ENCODE data around the gene INTS3.

The INTS3 gene

DNA sequence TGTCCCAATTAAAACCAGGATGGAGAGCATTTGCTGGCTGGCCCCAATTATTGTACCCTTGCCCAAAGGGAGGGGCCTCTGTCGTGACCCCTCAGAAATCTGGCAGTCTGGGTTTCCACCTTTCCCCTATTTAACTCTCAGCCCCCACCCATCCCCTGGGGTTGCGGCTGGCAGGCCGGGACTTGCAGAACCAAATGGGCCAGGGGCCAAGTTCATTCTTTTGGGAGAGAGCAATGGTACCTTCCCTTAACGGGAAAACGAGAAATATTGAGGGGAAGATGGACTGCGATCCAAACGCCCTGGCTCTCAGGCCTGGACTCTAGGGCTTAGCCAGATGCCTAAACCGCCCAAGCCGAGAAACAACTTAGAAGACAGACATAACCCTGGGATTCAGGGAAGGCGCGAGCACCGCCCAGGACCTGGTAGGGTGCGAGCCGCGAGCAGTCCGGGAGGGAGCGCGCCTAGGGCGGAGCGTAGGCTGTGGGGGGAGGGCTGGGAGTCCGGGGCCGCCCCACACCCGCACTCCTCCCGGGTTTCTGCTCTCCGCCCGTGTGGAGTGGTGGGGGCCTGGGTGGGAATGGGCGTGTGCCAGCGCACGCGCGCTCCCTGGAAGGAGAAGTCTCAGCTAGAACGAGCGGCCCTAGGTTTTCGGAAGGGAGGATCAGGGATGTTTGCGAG is 47.1 kb downstream of the INTS3 start, which contains the start of gene SLC27A3:
SLC27A3 (plus strand) TSS at position 628 of the 678 bp plus-strand sequence. CDS start 91 bp downstream, outside the sequence.
- TF ChIP-seq, protein P1, sequence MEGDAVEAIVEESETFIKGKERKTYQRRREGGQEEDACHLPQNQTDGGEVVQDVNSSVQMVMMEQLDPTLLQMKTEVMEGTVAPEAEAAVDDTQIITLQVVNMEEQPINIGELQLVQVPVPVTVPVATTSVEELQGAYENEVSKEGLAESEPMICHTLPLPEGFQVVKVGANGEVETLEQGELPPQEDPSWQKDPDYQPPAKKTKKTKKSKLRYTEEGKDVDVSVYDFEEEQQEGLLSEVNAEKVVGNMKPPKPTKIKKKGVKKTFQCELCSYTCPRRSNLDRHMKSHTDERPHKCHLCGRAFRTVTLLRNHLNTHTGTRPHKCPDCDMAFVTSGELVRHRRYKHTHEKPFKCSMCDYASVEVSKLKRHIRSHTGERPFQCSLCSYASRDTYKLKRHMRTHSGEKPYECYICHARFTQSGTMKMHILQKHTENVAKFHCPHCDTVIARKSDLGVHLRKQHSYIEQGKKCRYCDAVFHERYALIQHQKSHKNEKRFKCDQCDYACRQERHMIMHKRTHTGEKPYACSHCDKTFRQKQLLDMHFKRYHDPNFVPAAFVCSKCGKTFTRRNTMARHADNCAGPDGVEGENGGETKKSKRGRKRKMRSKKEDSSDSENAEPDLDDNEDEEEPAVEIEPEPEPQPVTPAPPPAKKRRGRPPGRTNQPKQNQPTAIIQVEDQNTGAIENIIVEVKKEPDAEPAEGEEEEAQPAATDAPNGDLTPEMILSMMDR (IDR thresholded peaks at IDR 0.05; ENCODE audit: low read depth, low read length): no peak
- DNase-seq (ENCODE audit: low read depth, low spot score): peak; percentile 43
- in situ Hi-C loops (cut with HindIII; ENCODE audit: low sequenced_read_pairs): no loop called here
- peak within 1 kb of the TSS; percentile 53 for H3K4me3 ChIP-seq (ENCODE audit: low read depth, low read length)

DNA sequence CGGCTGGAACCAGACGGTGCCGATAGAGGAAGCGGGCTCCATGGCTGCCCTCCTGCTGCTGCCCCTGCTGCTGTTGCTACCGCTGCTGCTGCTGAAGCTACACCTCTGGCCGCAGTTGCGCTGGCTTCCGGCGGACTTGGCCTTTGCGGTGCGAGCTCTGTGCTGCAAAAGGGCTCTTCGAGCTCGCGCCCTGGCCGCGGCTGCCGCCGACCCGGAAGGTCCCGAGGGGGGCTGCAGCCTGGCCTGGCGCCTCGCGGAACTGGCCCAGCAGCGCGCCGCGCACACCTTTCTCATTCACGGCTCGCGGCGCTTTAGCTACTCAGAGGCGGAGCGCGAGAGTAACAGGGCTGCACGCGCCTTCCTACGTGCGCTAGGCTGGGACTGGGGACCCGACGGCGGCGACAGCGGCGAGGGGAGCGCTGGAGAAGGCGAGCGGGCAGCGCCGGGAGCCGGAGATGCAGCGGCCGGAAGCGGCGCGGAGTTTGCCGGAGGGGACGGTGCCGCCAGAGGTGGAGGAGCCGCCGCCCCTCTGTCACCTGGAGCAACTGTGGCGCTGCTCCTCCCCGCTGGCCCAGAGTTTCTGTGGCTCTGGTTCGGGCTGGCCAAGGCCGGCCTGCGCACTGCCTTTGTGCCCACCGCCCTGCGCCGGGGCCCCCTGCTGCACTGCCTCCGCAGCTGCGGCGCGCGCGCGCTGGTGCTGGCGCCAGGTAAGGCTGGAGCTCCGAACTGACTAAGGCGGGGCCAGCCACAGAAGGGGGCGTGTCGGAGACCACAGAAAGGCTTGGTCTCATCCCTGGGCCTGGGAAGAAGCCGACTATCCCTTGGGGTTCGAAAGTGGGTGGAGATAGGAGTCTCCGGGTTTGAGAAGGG is 47.8 kb downstream of the INTS3 start:
- in situ Hi-C loops (cut with HindIII; ENCODE audit: low sequenced_read_pairs): no loop called here
- DNase-seq (ENCODE audit: low read depth, low spot score): no peak
- TF ChIP-seq, protein P1 (IDR thresholded peaks at IDR 0.05; ENCODE audit: low read depth, low read length): no peak
- H3K4me3 ChIP-seq (ENCODE audit: low read depth, low read length): peak overlapping the region; percentile 53

DNA sequence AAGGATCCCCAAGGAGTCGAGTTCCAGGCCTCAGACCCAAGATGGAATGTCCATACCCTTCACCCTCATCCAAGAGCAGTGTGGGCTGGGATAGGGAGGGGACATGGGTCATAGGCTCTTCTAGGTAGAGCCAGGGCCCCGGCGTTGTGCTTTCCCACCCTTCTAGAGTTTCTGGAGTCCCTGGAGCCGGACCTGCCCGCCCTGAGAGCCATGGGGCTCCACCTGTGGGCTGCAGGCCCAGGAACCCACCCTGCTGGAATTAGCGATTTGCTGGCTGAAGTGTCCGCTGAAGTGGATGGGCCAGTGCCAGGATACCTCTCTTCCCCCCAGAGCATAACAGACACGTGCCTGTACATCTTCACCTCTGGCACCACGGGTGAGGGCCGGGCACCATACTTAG is 48.5 kb downstream of the INTS3 start:
- TF ChIP-seq, protein P1 (IDR thresholded peaks at IDR 0.05; ENCODE audit: low read depth, low read length): no peak
- H3K4me3 ChIP-seq (ENCODE audit: low read depth, low read length): peak overlapping the region; percentile 53
- no peak for DNase-seq (ENCODE audit: low read depth, low spot score)
- in situ Hi-C loops (cut with HindIII; ENCODE audit: low sequenced_read_pairs): no loop called here

DNA sequence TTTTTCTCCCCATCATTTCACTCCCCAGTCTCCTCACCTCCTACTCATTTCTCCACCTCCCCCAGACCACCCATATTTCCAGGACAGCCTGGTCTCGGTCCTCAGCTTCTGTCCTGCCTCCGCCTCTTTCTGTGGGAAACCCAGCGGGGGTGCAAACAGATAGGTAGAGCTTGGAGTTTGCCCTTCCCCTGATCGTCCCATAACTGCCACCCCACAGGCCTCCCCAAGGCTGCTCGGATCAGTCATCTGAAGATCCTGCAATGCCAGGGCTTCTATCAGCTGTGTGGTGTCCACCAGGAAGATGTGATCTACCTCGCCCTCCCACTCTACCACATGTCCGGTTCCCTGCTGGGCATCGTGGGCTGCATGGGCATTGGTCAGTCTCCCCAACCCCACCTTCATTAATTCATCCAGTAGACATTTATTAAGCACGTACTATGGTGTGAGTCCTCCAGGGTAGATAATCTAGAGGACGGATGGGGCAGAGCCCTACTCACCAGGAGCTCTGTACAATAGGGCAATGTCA is 49.1 kb downstream of the INTS3 start:
- DNase-seq (ENCODE audit: low read depth, low spot score): no peak
- TF ChIP-seq, protein P1 (IDR thresholded peaks at IDR 0.05; ENCODE audit: low read depth, low read length): no peak
- no peak overlapping the region for H3K4me3 ChIP-seq (ENCODE audit: low read depth, low read length)
- in situ Hi-C loops (cut with HindIII; ENCODE audit: low sequenced_read_pairs): no loop called here

DNA sequence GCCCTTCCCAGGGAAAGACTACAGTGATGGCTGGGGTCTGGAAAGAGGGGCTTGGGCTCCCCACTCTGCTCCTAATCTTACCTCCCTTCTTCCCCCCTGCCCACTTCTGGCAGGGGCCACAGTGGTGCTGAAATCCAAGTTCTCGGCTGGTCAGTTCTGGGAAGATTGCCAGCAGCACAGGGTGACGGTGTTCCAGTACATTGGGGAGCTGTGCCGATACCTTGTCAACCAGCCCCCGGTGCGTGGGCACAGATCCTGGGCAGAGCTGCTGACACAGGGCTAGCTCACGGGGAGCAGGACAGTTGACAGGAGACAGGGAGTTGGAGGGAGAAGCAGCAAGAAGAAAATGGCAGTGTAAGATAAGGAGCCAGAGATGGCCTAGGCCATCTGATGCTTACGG is 49.8 kb downstream of the INTS3 start:
- no peak overlapping the region for H3K4me3 ChIP-seq (ENCODE audit: low read depth, low read length)
- in situ Hi-C loops (cut with HindIII; ENCODE audit: low sequenced_read_pairs): no loop called here
- no peak for DNase-seq (ENCODE audit: low read depth, low spot score)

More for the DNA sequence above, 49.8 kb downstream of the INTS3 start:
- TF ChIP-seq, protein P1 (IDR thresholded peaks at IDR 0.05; ENCODE audit: low read depth, low read length): no peak

All from astrocyte of the spinal cord (primary cell).